IMR-90 (cell line): Measurements from ENCODE around the gene TMEM53. TPM values are rescaled to one million over a fixed set of nuclear protein-coding genes. Genes with fewer than 3 reads are reported as not detected.

Experiments used
- ATAC-seq: fragments of 200-7000 bp; cut with Tn5 transposase; 2 replicates; pipeline ENCODE4 v1.9.1; 2020; ENCODE audit warnings: low read depth, mild to moderate bottlenecking, moderate library complexity
- BruUV-seq: library from RNA; stranded (reverse); fragments of 400-500 nt; replicated peaks from 2 replicates; lab custom pipeline; 2021; lab: Mats Ljungman, UMichigan
- CTCF ChIA-PET: fragments of 300-600 bp; formaldehyde crosslinking; extraction: SDS; loops from one replicate; lab custom pipeline; 2021; ENCODE audit warnings: antibody characterized with exemption; lab: Yijun Ruan, JAX
- POLR2A ChIA-PET: fragments of 300-600 bp; sonication (Branson Sonifier 250); formaldehyde crosslinking; loops from one replicate; lab custom pipeline; 2022; ENCODE audit warnings: antibody characterized with exemption; ENCODE audit not compliant: unreplicated experiment; lab: Charles Lee
- DNase-seq: peaks from one replicate; pipeline ENCODE4 v3.0.0; 2013
- H2AFZ ChIP-seq: replicated peaks from 2 replicates; pipeline ENCODE3; 2013; ENCODE audit warnings: low read length, mild to moderate bottlenecking; ENCODE audit not compliant: poor library complexity
- H2AK5ac ChIP-seq: 2 replicates; pipeline ENCODE4 v1.6.1; 2013; ENCODE audit warnings: low read depth, low read length, inconsistent platforms
- H2AK9ac ChIP-seq: replicated peaks from 2 replicates; pipeline ENCODE3; 2013; ENCODE audit warnings: mild to moderate bottlenecking, low read depth, low read length, moderate library complexity; ENCODE audit not compliant: poor library complexity
- H2BK120ac ChIP-seq: 2 replicates; pipeline ENCODE4 v1.6.1; 2013; ENCODE audit warnings: low read depth, low read length, inconsistent platforms
- H2BK15ac ChIP-seq: 3 replicates; pipeline ENCODE4 v1.6.1; 2013; ENCODE audit warnings: low read depth, low read length, inconsistent platforms
- H2BK20ac ChIP-seq: 2 replicates; pipeline ENCODE4 v1.6.1; 2013; ENCODE audit warnings: low read depth, mild to moderate bottlenecking, inconsistent platforms, low read length, moderate library complexity
- H2BK5ac ChIP-seq: 2 replicates; pipeline ENCODE4 v1.6.1; 2013; ENCODE audit warnings: mild to moderate bottlenecking, low read depth, low read length, inconsistent platforms; ENCODE audit not compliant: poor library complexity, severe bottlenecking
- H3K14ac ChIP-seq: replicated peaks from 2 replicates; pipeline ENCODE4 v1.6.1; 2013; ENCODE audit warnings: low read depth, low read length, inconsistent platforms
- H3K18ac ChIP-seq: 2 replicates; pipeline ENCODE4 v1.6.1; 2013; ENCODE audit warnings: low read depth, low read length, control low read depth
- H3K23ac ChIP-seq: 2 replicates; pipeline ENCODE4 v1.6.1; 2013; ENCODE audit warnings: low read depth, low read length, inconsistent platforms
- H3K27ac ChIP-seq: 2 replicates; pipeline ENCODE4 v1.5.1; 2013; ENCODE audit warnings: mild to moderate bottlenecking, control low read depth, low read length; ENCODE audit not compliant: insufficient read depth
- H3K27me3 ChIP-seq: 2 replicates; pipeline ENCODE4 v1.6.1; 2013; ENCODE audit warnings: low read length; ENCODE audit not compliant: control insufficient read depth, insufficient read depth
- H3K36me3 ChIP-seq: 2 replicates; pipeline ENCODE4 v1.6.1; 2013; ENCODE audit warnings: low read length, mixed read lengths; ENCODE audit not compliant: control insufficient read depth, insufficient read depth
- H3K4ac ChIP-seq: 2 replicates; pipeline ENCODE4 v1.6.1; 2013; ENCODE audit warnings: low read depth, low read length, inconsistent platforms
- H3K4me1 ChIP-seq: 2 replicates; pipeline ENCODE4 v1.6.1; 2013; ENCODE audit warnings: low read length, mixed read lengths; ENCODE audit not compliant: control insufficient read depth, insufficient read depth
- H3K4me2 ChIP-seq: 2 replicates; pipeline ENCODE4 v1.6.1; 2013; ENCODE audit warnings: low read depth, mild to moderate bottlenecking, control low read depth, low read length, moderate library complexity
- H3K4me3 ChIP-seq: 2 replicates; pipeline ENCODE4 v1.5.1; 2013; ENCODE audit warnings: low read depth, mild to moderate bottlenecking, control low read depth, low read length, moderate library complexity; ENCODE audit not compliant: insufficient read depth
- H3K56ac ChIP-seq: 2 replicates; pipeline ENCODE4 v1.6.1; 2013; ENCODE audit warnings: low read length, inconsistent platforms; ENCODE audit not compliant: insufficient read depth; ENCODE audit errors: extremely low read depth
- H3K79me1 ChIP-seq, 2 experiments: 2 replicates each; pipeline ENCODE4 v1.6.1; 2013; ENCODE audit warnings: low read length in 2 of 2, inconsistent platforms in 1 of 2, low read depth in 1 of 2
- H3K9ac ChIP-seq: 2 replicates; pipeline ENCODE4 v1.6.1; 2013; ENCODE audit warnings: low read depth, low read length, control low read depth
- H3K9me1 ChIP-seq: 2 replicates; pipeline ENCODE4 v1.6.1; 2013; ENCODE audit warnings: low read length, inconsistent platforms; ENCODE audit not compliant: insufficient read depth
- H3K9me3 ChIP-seq: 2 replicates; pipeline ENCODE4 v1.6.1; 2013; ENCODE audit warnings: low read length; ENCODE audit not compliant: control insufficient read depth, insufficient read depth
- H4K20me1 ChIP-seq: 2 replicates; pipeline ENCODE4 v1.6.1; 2013; ENCODE audit warnings: low read length, inconsistent platforms; ENCODE audit not compliant: insufficient read depth
- H4K5ac ChIP-seq: 2 replicates; pipeline ENCODE4 v1.6.1; 2013; ENCODE audit warnings: mild to moderate bottlenecking, low read depth, low read length, control low read depth
- H4K8ac ChIP-seq, 2 experiments: 2 replicates each; pipeline ENCODE4 v1.6.1; 2013; ENCODE audit warnings: low read depth in 2 of 2, low read length in 2 of 2, control low read depth in 1 of 2, inconsistent platforms in 1 of 2
- H4K91ac ChIP-seq: 2 replicates; pipeline ENCODE4 v1.6.1; 2013; ENCODE audit warnings: low read depth, low read length, inconsistent platforms; ENCODE audit not compliant: insufficient read depth
- BHLHE40 ChIP-seq: fragments of 150-350 bp; IDR thresholded peaks from 2 replicates; pipeline ENCODE4 v1.6.1; 2016; ENCODE audit warnings: mild to moderate bottlenecking, low read depth, low read length
- CEBPB ChIP-seq: IDR thresholded peaks from 2 replicates; pipeline ENCODE4 v1.6.1; 2012; ENCODE audit warnings: low read depth, low read length, improper control_type of control experiment
- CHD1 ChIP-seq: IDR thresholded peaks from 2 replicates; pipeline ENCODE4 v1.6.1; 2012; ENCODE audit warnings: low read depth, low read length, improper control_type of control experiment
- ELK1 ChIP-seq: fragments of 150-350 bp; IDR thresholded peaks from 2 replicates; pipeline ENCODE4 v1.6.1; 2016; ENCODE audit warnings: low read depth, mild to moderate bottlenecking, low read length, moderate library complexity, borderline replicate concordance
- FOS ChIP-seq: fragments of 150-350 bp; IDR thresholded peaks from 2 replicates; pipeline ENCODE4 v1.6.1; 2016; ENCODE audit warnings: low read depth, low read length
- MAFK ChIP-seq: IDR thresholded peaks from 2 replicates; pipeline ENCODE4 v1.6.1; 2012; ENCODE audit warnings: low read depth, low read length, improper control_type of control experiment
- MAZ ChIP-seq: IDR thresholded peaks from 2 replicates; pipeline ENCODE4 v1.6.1; 2012; ENCODE audit warnings: low read depth, mild to moderate bottlenecking, low read length, improper control_type of control experiment, moderate library complexity, borderline replicate concordance
- MXI1 ChIP-seq: IDR thresholded peaks from 2 replicates; pipeline ENCODE4 v1.6.1; 2012; ENCODE audit warnings: low read depth, mild to moderate bottlenecking, low read length, moderate library complexity, borderline replicate concordance
- NFE2L2 ChIP-seq: fragments of 150-350 bp; IDR thresholded peaks from 2 replicates; pipeline ENCODE4 v1.6.1; 2016; ENCODE audit warnings: low read depth, mild to moderate bottlenecking, low read length
- POLR2A ChIP-seq: IDR thresholded peaks from 2 replicates; pipeline ENCODE4 v1.6.1; 2012; ENCODE audit warnings: mild to moderate bottlenecking, low read depth, low read length
- RAD21 ChIP-seq: IDR thresholded peaks from 2 replicates; pipeline ENCODE4 v1.6.1; 2012; ENCODE audit warnings: low read length, improper control_type of control experiment
- RFX5 ChIP-seq: IDR thresholded peaks from 2 replicates; pipeline ENCODE4 v1.8.0; 2012; ENCODE audit warnings: low read depth, mild to moderate bottlenecking, low read length, moderate library complexity
- SMC3 ChIP-seq: fragments of 150-350 bp; IDR thresholded peaks from 2 replicates; pipeline ENCODE4 v1.6.1; 2016; ENCODE audit warnings: low read depth, mild to moderate bottlenecking, antibody characterized with exemption, low read length, moderate library complexity
- WGBS, 2 experiments: methylation state at CpG; one replicate each; pipeline versions ENCODE4 v1.1.5 to v1.1.7; 2013; ENCODE audit warnings: missing lambda C conversion rate in 2 of 2; ENCODE audit not compliant: insufficient read length in 1 of 2; ENCODE audit errors: extremely low coverage in 2 of 2; 5-methylcytosine and 5-hydroxymethylcytosine counted together
- dilution Hi-C: fragments of 300-500 bp; cut with HindIII; formaldehyde crosslinking; loops from one replicate; pipeline ENCODE4 v1.14.3; 2018; ENCODE audit warnings: low sequenced_read_pairs; ENCODE audit not compliant: unreplicated experiment
- in situ Hi-C: fragments of 300-500 bp; cut with MboI; formaldehyde crosslinking; loops from 3 replicates; pipeline ENCODE4 v1.14.3; 2019; ENCODE audit warnings: low sequenced_read_pairs, inconsistent platforms, mixed read lengths
- intact Hi-C: fragments of 100-400 bp; cut with micrococcal nuclease; formaldehyde crosslinking; loops from 2 replicates; pipeline ENCODE4 v1.10.0; 2022
- polyA plus RNA-seq, 3 experiments: library from polyadenylated mRNA; depleted of rRNA; stranded (reverse); fragments of >200 nt; gene quantifications; 2 replicates each; pipeline ENCODE4 v1.2.3, GENCODE V29; 2012; ENCODE audit warnings: low replicate concordance in 1 of 3
- total RNA-seq: library from RNA; depleted of rRNA; stranded (reverse); fragments of >200 nt; gene quantifications from 2 replicates; pipeline ENCODE4 v1.2.3, GENCODE V29; 2012
- TF ChIP-seq, protein P1 (sequence below): fragments of 150-350 bp; IDR thresholded peaks from 2 replicates; pipeline ENCODE4 v1.6.1; 2017; ENCODE audit warnings: mild to moderate bottlenecking, antibody characterized with exemption, low read length, low read depth

Gene TMEM53
- total and polyA plus RNA-seq, 2 of the 4 experiments (the other 2 are of a cell fraction): 2.7 to 6.3 TPM

GRCh38 chr1:44642255-44642654, 32.0 kb downstream of the TMEM53 start:
- Histone ChIP-seq H2AK5ac (no peak overlapping the region), H3K4me1 (peaks cover 19% of the 10 kb centered on the region), H2AFZ (no peak overlapping the region), H3K9me1 (peaks cover 22% of the 10 kb centered on the region), H3K9me3 (no peaks in the 10 kb centered on the region), H3K27me3 (no peaks in the 10 kb centered on the region), H3K4ac (no peak overlapping the region), H2BK15ac (no peak overlapping the region), H3K79me1 (peaks cover 16 to 47% of the 10 kb centered on the region in 2 experiments), H2BK20ac (no peak overlapping the region), H4K8ac (no peak overlapping the region), H4K5ac (no peak overlapping the region), H4K91ac (no peak overlapping the region), H2BK5ac (no peak overlapping the region), H3K27ac (no peak overlapping the region), H3K4me2 (no peak overlapping the region), H3K36me3 (peaks cover 64% of the 10 kb centered on the region), H2AK9ac (no peak overlapping the region), H3K56ac (no peak overlapping the region), H3K23ac (no peak overlapping the region), H3K4me3 (no peak overlapping the region), H4K20me1 (peaks cover 38% of the 10 kb centered on the region), H3K9ac (no peak overlapping the region), H2BK120ac (no peak overlapping the region), H3K14ac (no peak overlapping the region), H3K18ac (no peak overlapping the region)
- dilution Hi-C loops: no loop called here
- WGBS, 2 experiments: 100% methylated on average over 2 of the region's 2 CpGs; no CpG with 5 or more reads in 1 of the 2 experiments
- CTCF ChIA-PET: interaction anchor here (1.1 kb wide), 1 partner anchor 10 kb away, joined by 3 read pairs; no protein-coding TSS in a partner anchor
- BruUV-seq: no TSS peak
- DNase-seq: no peak
- TF ChIP-seq MAFK (no peak), MXI1 (no peak), CEBPB (no peak), FOS (no peak), NFE2L2 (no peak), MAZ (no peak), SMC3 (no peak), CHD1 (no peak), ELK1 (no peak), RAD21 (no peak), RFX5 (no peak), POLR2A (no peak), BHLHE40 (no peak)
- TF ChIP-seq, protein P1, sequence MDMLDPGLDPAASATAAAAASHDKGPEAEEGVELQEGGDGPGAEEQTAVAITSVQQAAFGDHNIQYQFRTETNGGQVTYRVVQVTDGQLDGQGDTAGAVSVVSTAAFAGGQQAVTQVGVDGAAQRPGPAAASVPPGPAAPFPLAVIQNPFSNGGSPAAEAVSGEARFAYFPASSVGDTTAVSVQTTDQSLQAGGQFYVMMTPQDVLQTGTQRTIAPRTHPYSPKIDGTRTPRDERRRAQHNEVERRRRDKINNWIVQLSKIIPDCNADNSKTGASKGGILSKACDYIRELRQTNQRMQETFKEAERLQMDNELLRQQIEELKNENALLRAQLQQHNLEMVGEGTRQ: no peak
- ATAC-seq: no peak
- POLR2A ChIA-PET: interaction anchor here (0.9 to 1.3 kb wide), 2 partner anchors 10 to 13 kb away, joined by 3 to 6 read pairs; no protein-coding TSS in a partner anchor
- intact Hi-C loops: no loop called here
- in situ Hi-C loops: no loop called here
